Astrocyte (in vitro differentiated cells and primary cell): ENCODE results near the gene FBP2. TPM values are rescaled to one million over a fixed set of nuclear protein-coding genes. Genes with fewer than 3 reads are reported as not detected.

Source experiments
- DNase-seq: peaks from one replicate; pipeline ENCODE4 v3.0.0-alpha.2; 2010; ENCODE audit warnings: low read depth
- FAIRE-seq: peaks from 2 replicates; lab custom pipeline; 2011; peaks lifted over from hg19 to GRCh38; lab: Jason Lieb, UNC
- H2AFZ ChIP-seq: 2 replicates; pipeline ENCODE4 v1.6.0; 2012; ENCODE audit warnings: low read depth, low read length, inconsistent platforms
- H3K27ac ChIP-seq: 2 replicates; pipeline ENCODE4 v1.5.1; 2011; ENCODE audit warnings: low read depth, low read length, inconsistent platforms
- H3K27me3 ChIP-seq: 2 replicates; pipeline ENCODE4 v1.6.0; 2011; ENCODE audit warnings: low read length, inconsistent platforms; ENCODE audit not compliant: insufficient read depth
- H3K36me3 ChIP-seq: 2 replicates; pipeline ENCODE4 v1.5.1; 2011; ENCODE audit warnings: low read length, inconsistent platforms; ENCODE audit not compliant: insufficient read depth
- H3K4me1 ChIP-seq: 2 replicates; pipeline ENCODE4 v1.5.1; 2011; ENCODE audit warnings: low read length, inconsistent platforms; ENCODE audit not compliant: insufficient read depth
- H3K4me2 ChIP-seq: 2 replicates; pipeline ENCODE4 v1.6.0; 2012; ENCODE audit warnings: low read length, inconsistent platforms
- H3K4me3 ChIP-seq: 2 replicates; pipeline ENCODE4 v1.5.1; 2011; ENCODE audit warnings: low read depth, mild to moderate bottlenecking, low read length, inconsistent platforms; ENCODE audit not compliant: insufficient read depth
- H3K79me2 ChIP-seq: 2 replicates; pipeline ENCODE4 v1.6.0; 2012; ENCODE audit warnings: mild to moderate bottlenecking, low read length, inconsistent platforms; ENCODE audit not compliant: insufficient read depth
- H3K9ac ChIP-seq: 2 replicates; pipeline ENCODE4 v1.6.0; 2012; ENCODE audit warnings: mild to moderate bottlenecking, low read length, inconsistent platforms
- H3K9me3 ChIP-seq: 2 replicates; pipeline ENCODE4 v1.5.1; 2012; ENCODE audit warnings: low read depth, mild to moderate bottlenecking, low read length, inconsistent platforms; ENCODE audit not compliant: insufficient read depth
- H4K20me1 ChIP-seq: 2 replicates; pipeline ENCODE4 v1.6.0; 2012; ENCODE audit warnings: low read length, inconsistent platforms; ENCODE audit not compliant: insufficient read depth
- H3K27ac Mint-ChIP-seq: one replicate; pipeline ENCODE4 v1.8.0; 2021; ENCODE audit warnings: mild to moderate bottlenecking, mixed read lengths; ENCODE audit not compliant: unreplicated experiment
- H3K27me3 Mint-ChIP-seq: one replicate; pipeline ENCODE4 v1.8.0; 2021; ENCODE audit warnings: low read depth, mixed read lengths; ENCODE audit not compliant: unreplicated experiment
- H3K36me3 Mint-ChIP-seq: one replicate; pipeline ENCODE4 v1.8.0; 2021; ENCODE audit warnings: low read depth, mixed read lengths; ENCODE audit not compliant: unreplicated experiment
- H3K4me1 Mint-ChIP-seq: one replicate; pipeline ENCODE4 v1.8.0; 2021; ENCODE audit warnings: low read depth, mixed read lengths; ENCODE audit not compliant: unreplicated experiment
- H3K4me3 Mint-ChIP-seq: one replicate; pipeline ENCODE4 v1.8.0; 2021; ENCODE audit warnings: mild to moderate bottlenecking, moderate library complexity, mixed read lengths; ENCODE audit not compliant: unreplicated experiment
- H3K9me3 Mint-ChIP-seq: one replicate; pipeline ENCODE4 v1.8.0; 2021; ENCODE audit warnings: mild to moderate bottlenecking, mixed read lengths; ENCODE audit not compliant: unreplicated experiment
- CTCF ChIP-seq: IDR thresholded peaks from 2 replicates; pipeline ENCODE4 v1.5.1; 2011; ENCODE audit warnings: low read depth, mild to moderate bottlenecking, inconsistent platforms, low read length, moderate library complexity; ENCODE audit not compliant: insufficient read depth
- EZH2 ChIP-seq: IDR thresholded peaks from 2 replicates; pipeline ENCODE4 v1.6.1; 2012; ENCODE audit warnings: mild to moderate bottlenecking, low read length, inconsistent platforms; ENCODE audit not compliant: insufficient read depth
- total RNA-seq: library from RNA; stranded (reverse); gene quantifications from 2 replicates; pipeline ENCODE4 v1.2.1, GENCODE V29; 2021

The FBP2 gene
- total RNA-seq, 1 donor from 2014 or later = not detected

GRCh38 chr9:94514722-94515121 is 78.9 kb downstream of the FBP2 start:
- H3K4me3 Mint-ChIP-seq = no peak overlapping the region
- DNase-seq = no peak

GRCh38 chr9:94511955-94512265 is 81.7 kb downstream of the FBP2 start:
- H3K27ac Mint-ChIP-seq = no peak overlapping the region
- Histone ChIP-seq H3K79me2 (no peaks in the 10 kb centered on the region), H3K36me3 (no peaks in the 10 kb centered on the region), H3K4me1 (no peaks in the 10 kb centered on the region), H3K4me3 (no peak overlapping the region), H3K9me3 (no peaks in the 10 kb centered on the region), H4K20me1 (no peaks in the 10 kb centered on the region), H3K9ac (no peak overlapping the region), H3K27ac (no peak overlapping the region), H2AFZ (no peak overlapping the region), H3K4me2 (no peak overlapping the region), H3K27me3 (no peaks in the 10 kb centered on the region)
- FAIRE-seq (no peak), DNase-seq (no peak)
- no peaks in the 10 kb centered on the region for H3K9me3 Mint-ChIP-seq
- TF ChIP-seq EZH2 = no peak
- H3K4me1 Mint-ChIP-seq = peaks cover 16% of the 10 kb centered on the region
- no peaks in the 10 kb centered on the region for H3K36me3 Mint-ChIP-seq
- H3K27me3 Mint-ChIP-seq = no peaks in the 10 kb centered on the region
- H3K4me3 Mint-ChIP-seq = no peak overlapping the region

More at GRCh38 chr9:94514722-94515121, 78.9 kb downstream of the FBP2 start:
- TF ChIP-seq CTCF = no peak
- no peak for TF ChIP-seq EZH2
- Mint-ChIP-seq H3K27me3 (no peaks in the 10 kb centered on the region), H3K4me1 (peaks cover 16% of the 10 kb centered on the region), H3K27ac (no peak overlapping the region), H3K36me3 (no peaks in the 10 kb centered on the region), H3K9me3 (no peaks in the 10 kb centered on the region)
- Histone ChIP-seq H3K9me3 (no peaks in the 10 kb centered on the region), H4K20me1 (no peaks in the 10 kb centered on the region), H3K4me2 (no peak overlapping the region), H3K27me3 (no peaks in the 10 kb centered on the region), H3K36me3 (no peaks in the 10 kb centered on the region), H3K4me3 (no peak overlapping the region), H3K9ac (no peak overlapping the region), H3K79me2 (no peaks in the 10 kb centered on the region), H3K27ac (no peak overlapping the region), H2AFZ (no peak overlapping the region), H3K4me1 (no peaks in the 10 kb centered on the region)
- FAIRE-seq = no peak

DNA sequence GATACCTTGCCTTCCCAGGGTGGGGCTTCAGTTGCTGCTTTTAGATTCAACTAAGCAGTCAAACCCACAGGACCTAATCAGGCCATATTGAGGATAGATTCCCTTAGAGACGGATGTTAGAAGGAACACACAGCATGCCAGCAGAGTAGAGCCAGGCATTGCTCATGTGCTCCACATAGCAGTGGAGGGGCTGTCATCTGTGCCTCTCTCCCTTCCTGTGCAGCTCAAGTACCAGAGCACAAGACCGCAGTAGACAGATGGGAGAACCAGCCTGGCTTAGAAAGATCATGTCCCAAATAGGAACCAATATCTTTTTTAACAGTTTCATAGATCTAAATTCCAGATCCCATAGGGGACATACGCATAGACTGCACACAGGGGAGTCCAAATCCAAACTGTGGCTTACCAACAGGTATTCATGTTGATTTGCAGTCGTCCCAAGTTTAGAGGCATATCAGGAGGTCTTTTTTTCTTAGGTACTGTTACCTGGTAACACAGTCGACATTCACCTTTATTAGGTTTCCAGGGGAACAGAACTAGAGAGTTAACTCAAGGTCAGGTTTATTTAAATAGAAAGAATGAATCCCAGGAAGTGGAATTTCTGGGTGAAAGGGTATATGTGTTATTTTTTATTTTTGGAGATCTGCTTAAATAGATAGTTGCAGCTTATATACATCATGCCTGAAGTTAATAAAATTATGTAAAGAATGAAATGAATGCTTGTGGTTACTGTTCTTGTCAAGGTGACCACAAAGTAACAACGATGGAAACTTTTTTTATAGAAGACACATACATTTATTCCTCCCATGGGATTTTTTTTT is 82.3 kb downstream of the FBP2 start:
- H3K27ac ChIP-seq = no peak overlapping the region
- H3K27ac Mint-ChIP-seq = no peak overlapping the region
- TF ChIP-seq CTCF = no peak
- TF ChIP-seq EZH2 = no peak

More for the DNA sequence above, 82.3 kb downstream of the FBP2 start:
- Histone ChIP-seq H3K36me3 (no peaks in the 10 kb centered on the region), H3K9me3 (no peaks in the 10 kb centered on the region), H3K4me3 (no peak overlapping the region), H3K4me1 (no peaks in the 10 kb centered on the region), H3K79me2 (no peaks in the 10 kb centered on the region), H3K4me2 (no peak overlapping the region), H3K27me3 (no peaks in the 10 kb centered on the region), H2AFZ (no peak overlapping the region), H4K20me1 (no peaks in the 10 kb centered on the region), H3K9ac (no peak overlapping the region)
- Mint-ChIP-seq H3K27me3 (no peaks in the 10 kb centered on the region), H3K4me3 (no peak overlapping the region), H3K4me1 (peaks cover 16% of the 10 kb centered on the region), H3K36me3 (no peaks in the 10 kb centered on the region), H3K9me3 (no peaks in the 10 kb centered on the region)
- DNase-seq = no peak
- FAIRE-seq = no peak

Other genes starting within 250 kb of the FBP2 start
- 3.9 and 5.2 TPM in 2 replicates for gene PCAT7, start 38.7 kb downstream of the FBP2 start, total RNA-seq
- gene FBP1, start 45.7 kb upstream of the FBP2 start, total RNA-seq = 0.25 TPM in 1 of 2 replicates, not detected in the other
- gene AOPEP, start 132.9 kb upstream of the FBP2 start, total RNA-seq = 73.2 and 75.3 TPM in 2 replicates